Astrocyte (in vitro differentiated cells and primary cell): Measurements from ENCODE around the gene UBE2J2. TPM values are rescaled to one million over a fixed set of nuclear protein-coding genes. Genes with fewer than 3 reads are reported as not detected.

ENCODE experiments used
- DNase-seq: peaks from one replicate; pipeline ENCODE4 v3.0.0-alpha.2; 2010; ENCODE audit warnings: low read depth
- FAIRE-seq: peaks from 2 replicates; lab custom pipeline; 2011; peaks lifted over from hg19 to GRCh38; lab: Jason Lieb, UNC
- H2AFZ ChIP-seq: 2 replicates; pipeline ENCODE4 v1.6.0; 2012; ENCODE audit warnings: low read depth, low read length, inconsistent platforms
- H3K27ac ChIP-seq: 2 replicates; pipeline ENCODE4 v1.5.1; 2011; ENCODE audit warnings: low read depth, low read length, inconsistent platforms
- H3K27me3 ChIP-seq: 2 replicates; pipeline ENCODE4 v1.6.0; 2011; ENCODE audit warnings: low read length, inconsistent platforms; ENCODE audit not compliant: insufficient read depth
- H3K36me3 ChIP-seq: 2 replicates; pipeline ENCODE4 v1.5.1; 2011; ENCODE audit warnings: low read length, inconsistent platforms; ENCODE audit not compliant: insufficient read depth
- H3K4me1 ChIP-seq: 2 replicates; pipeline ENCODE4 v1.5.1; 2011; ENCODE audit warnings: low read length, inconsistent platforms; ENCODE audit not compliant: insufficient read depth
- H3K4me2 ChIP-seq: 2 replicates; pipeline ENCODE4 v1.6.0; 2012; ENCODE audit warnings: low read length, inconsistent platforms
- H3K4me3 ChIP-seq: 2 replicates; pipeline ENCODE4 v1.5.1; 2011; ENCODE audit warnings: low read depth, mild to moderate bottlenecking, low read length, inconsistent platforms; ENCODE audit not compliant: insufficient read depth
- H3K79me2 ChIP-seq: 2 replicates; pipeline ENCODE4 v1.6.0; 2012; ENCODE audit warnings: mild to moderate bottlenecking, low read length, inconsistent platforms; ENCODE audit not compliant: insufficient read depth
- H3K9ac ChIP-seq: 2 replicates; pipeline ENCODE4 v1.6.0; 2012; ENCODE audit warnings: mild to moderate bottlenecking, low read length, inconsistent platforms
- H3K9me3 ChIP-seq: 2 replicates; pipeline ENCODE4 v1.5.1; 2012; ENCODE audit warnings: low read depth, mild to moderate bottlenecking, low read length, inconsistent platforms; ENCODE audit not compliant: insufficient read depth
- H4K20me1 ChIP-seq: 2 replicates; pipeline ENCODE4 v1.6.0; 2012; ENCODE audit warnings: low read length, inconsistent platforms; ENCODE audit not compliant: insufficient read depth
- H3K27ac Mint-ChIP-seq: one replicate; pipeline ENCODE4 v1.8.0; 2021; ENCODE audit warnings: mild to moderate bottlenecking, mixed read lengths; ENCODE audit not compliant: unreplicated experiment
- H3K27me3 Mint-ChIP-seq: one replicate; pipeline ENCODE4 v1.8.0; 2021; ENCODE audit warnings: low read depth, mixed read lengths; ENCODE audit not compliant: unreplicated experiment
- H3K36me3 Mint-ChIP-seq: one replicate; pipeline ENCODE4 v1.8.0; 2021; ENCODE audit warnings: low read depth, mixed read lengths; ENCODE audit not compliant: unreplicated experiment
- H3K4me1 Mint-ChIP-seq: one replicate; pipeline ENCODE4 v1.8.0; 2021; ENCODE audit warnings: low read depth, mixed read lengths; ENCODE audit not compliant: unreplicated experiment
- H3K4me3 Mint-ChIP-seq: one replicate; pipeline ENCODE4 v1.8.0; 2021; ENCODE audit warnings: mild to moderate bottlenecking, moderate library complexity, mixed read lengths; ENCODE audit not compliant: unreplicated experiment
- H3K9me3 Mint-ChIP-seq: one replicate; pipeline ENCODE4 v1.8.0; 2021; ENCODE audit warnings: mild to moderate bottlenecking, mixed read lengths; ENCODE audit not compliant: unreplicated experiment
- EZH2 ChIP-seq: IDR thresholded peaks from 2 replicates; pipeline ENCODE4 v1.6.1; 2012; ENCODE audit warnings: mild to moderate bottlenecking, low read length, inconsistent platforms; ENCODE audit not compliant: insufficient read depth
- total RNA-seq: library from RNA; stranded (reverse); gene quantifications from 2 replicates; pipeline ENCODE4 v1.2.1, GENCODE V29; 2021
- TF ChIP-seq, protein P1 (sequence below): IDR thresholded peaks from 2 replicates; pipeline ENCODE4 v1.5.1; 2011; ENCODE audit warnings: low read depth, mild to moderate bottlenecking, inconsistent platforms, low read length, moderate library complexity; ENCODE audit not compliant: insufficient read depth

UBE2J2 gene
- total RNA-seq, 1 donor from 2014 or later, result 67.4 TPM

DNA sequence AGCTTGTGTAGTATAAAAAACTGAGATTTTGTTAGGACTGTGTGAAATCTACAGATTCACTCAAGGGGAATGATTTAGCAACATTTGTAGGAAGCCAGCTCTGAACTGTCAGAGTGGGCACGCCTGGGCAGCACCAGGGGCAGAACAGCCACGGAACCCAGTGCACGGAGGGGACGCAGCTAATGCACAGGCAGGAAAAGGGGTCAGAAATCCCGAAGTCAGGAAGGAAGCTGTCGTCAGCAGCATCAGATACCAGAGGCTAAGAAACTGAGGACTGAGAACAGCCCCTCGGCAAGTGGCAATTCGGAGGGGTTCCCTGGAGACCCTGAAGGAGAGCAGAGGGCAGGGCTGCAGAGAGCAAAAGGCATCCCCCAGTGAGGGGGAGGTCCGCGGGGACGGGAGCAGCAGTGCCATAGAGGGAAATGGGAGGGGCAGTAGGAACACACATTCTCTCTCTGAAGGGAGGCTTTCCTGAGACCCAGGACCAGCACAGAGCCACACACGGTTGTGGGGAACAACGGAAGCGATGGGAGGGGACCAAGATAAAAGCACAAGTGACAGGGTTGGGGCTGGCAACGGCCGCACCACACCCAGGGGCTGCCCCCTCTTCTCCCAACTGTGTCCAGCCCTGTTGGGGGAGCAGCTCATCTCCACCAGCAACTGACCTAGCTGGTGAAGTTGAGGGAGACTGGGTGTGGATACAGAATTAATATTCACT, 12.7 kb downstream of the UBE2J2 start:
- Histone ChIP-seq H3K36me3 (peaks cover 17% of the 10 kb centered on the region), H3K4me2 (no peak overlapping the region), H2AFZ (no peak overlapping the region), H4K20me1 (peaks cover 41% of the 10 kb centered on the region), H3K27me3 (no peaks in the 10 kb centered on the region), H3K9ac (no peak overlapping the region), H3K79me2 (peaks cover 63% of the 10 kb centered on the region), H3K4me1 (peaks cover 18% of the 10 kb centered on the region), H3K9me3 (no peaks in the 10 kb centered on the region), H3K4me3 (no peak overlapping the region), H3K27ac (no peak overlapping the region)
- DNase-seq (no peak), FAIRE-seq (no peak)
- no peak overlapping the region for H3K27ac Mint-ChIP-seq
- peaks cover 23% of the 10 kb centered on the region for H3K4me1 Mint-ChIP-seq
- H3K4me3 Mint-ChIP-seq, result no peak overlapping the region
- H3K36me3 Mint-ChIP-seq, result peaks cover 15% of the 10 kb centered on the region
- H3K27me3 Mint-ChIP-seq, result no peaks in the 10 kb centered on the region
- TF ChIP-seq EZH2, result no peak
- TF ChIP-seq, protein P1, sequence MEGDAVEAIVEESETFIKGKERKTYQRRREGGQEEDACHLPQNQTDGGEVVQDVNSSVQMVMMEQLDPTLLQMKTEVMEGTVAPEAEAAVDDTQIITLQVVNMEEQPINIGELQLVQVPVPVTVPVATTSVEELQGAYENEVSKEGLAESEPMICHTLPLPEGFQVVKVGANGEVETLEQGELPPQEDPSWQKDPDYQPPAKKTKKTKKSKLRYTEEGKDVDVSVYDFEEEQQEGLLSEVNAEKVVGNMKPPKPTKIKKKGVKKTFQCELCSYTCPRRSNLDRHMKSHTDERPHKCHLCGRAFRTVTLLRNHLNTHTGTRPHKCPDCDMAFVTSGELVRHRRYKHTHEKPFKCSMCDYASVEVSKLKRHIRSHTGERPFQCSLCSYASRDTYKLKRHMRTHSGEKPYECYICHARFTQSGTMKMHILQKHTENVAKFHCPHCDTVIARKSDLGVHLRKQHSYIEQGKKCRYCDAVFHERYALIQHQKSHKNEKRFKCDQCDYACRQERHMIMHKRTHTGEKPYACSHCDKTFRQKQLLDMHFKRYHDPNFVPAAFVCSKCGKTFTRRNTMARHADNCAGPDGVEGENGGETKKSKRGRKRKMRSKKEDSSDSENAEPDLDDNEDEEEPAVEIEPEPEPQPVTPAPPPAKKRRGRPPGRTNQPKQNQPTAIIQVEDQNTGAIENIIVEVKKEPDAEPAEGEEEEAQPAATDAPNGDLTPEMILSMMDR, result no peak
- no peaks in the 10 kb centered on the region for H3K9me3 Mint-ChIP-seq

GRCh38 chr1:1259951-1260600, 13.6 kb downstream of the UBE2J2 start:
- Mint-ChIP-seq H3K36me3 (peaks cover 15% of the 10 kb centered on the region), H3K9me3 (no peaks in the 10 kb centered on the region), H3K4me1 (peaks cover 17% of the 10 kb centered on the region), H3K4me3 (no peak overlapping the region), H3K27ac (peak overlapping the region; percentile 4), H3K27me3 (no peaks in the 10 kb centered on the region)
- Histone ChIP-seq H3K27me3 (no peaks in the 10 kb centered on the region), H3K36me3 (peaks cover 20% of the 10 kb centered on the region), H3K4me1 (peaks cover 9% of the 10 kb centered on the region), H2AFZ (no peak overlapping the region), H3K4me2 (no peak overlapping the region), H3K9ac (no peak overlapping the region), H3K9me3 (no peaks in the 10 kb centered on the region), H4K20me1 (peaks cover 50% of the 10 kb centered on the region), H3K79me2 (peaks cover 61% of the 10 kb centered on the region), H3K27ac (no peak overlapping the region), H3K4me3 (no peak overlapping the region)
- no peak for TF ChIP-seq EZH2
- TF ChIP-seq, protein P1, result no peak
- FAIRE-seq (no peak), DNase-seq (no peak)

GRCh38 chr1:1259540-1259939, 14.1 kb downstream of the UBE2J2 start:
- FAIRE-seq, result no peak
- no peaks in the 10 kb centered on the region for H3K9me3 ChIP-seq
- Mint-ChIP-seq H3K4me1 (peaks cover 12% of the 10 kb centered on the region), H3K36me3 (peaks cover 12% of the 10 kb centered on the region), H3K27me3 (no peaks in the 10 kb centered on the region), H3K27ac (no peak overlapping the region), H3K4me3 (no peak overlapping the region), H3K9me3 (no peaks in the 10 kb centered on the region)
- H3K27ac ChIP-seq, result no peak overlapping the region
- H3K9ac ChIP-seq, result no peak overlapping the region
- DNase-seq, result no peak
- peaks cover 61% of the 10 kb centered on the region for H3K79me2 ChIP-seq
- H3K36me3 ChIP-seq, result peaks cover 20% of the 10 kb centered on the region
- peaks cover 6% of the 10 kb centered on the region for H3K4me1 ChIP-seq
- no peak overlapping the region for H2AFZ ChIP-seq
- H4K20me1 ChIP-seq, result peaks cover 52% of the 10 kb centered on the region
- no peak overlapping the region for H3K4me2 ChIP-seq
- no peaks in the 10 kb centered on the region for H3K27me3 ChIP-seq
- no peak overlapping the region for H3K4me3 ChIP-seq
- TF ChIP-seq EZH2, result no peak
- TF ChIP-seq, protein P1, result no peak
